Renal pelvis (tissue), 4 donors: Measurements from ENCODE around the gene SECTM1. TPM values are rescaled to one million over a fixed set of nuclear protein-coding genes. Genes with fewer than 3 reads are reported as not detected.

Source experiments
- DNase-seq: peaks from one replicate; pipeline ENCODE4 v3.0.0-alpha.2; 2013
- polyA plus RNA-seq, 3 donors: library from polyadenylated mRNA; unstranded; fragments of 120-200 nt; gene quantifications; one replicate each; pipeline ENCODE4 v1.2.1, GENCODE V29; 2013; ENCODE audit not compliant: insufficient read length in 3 of 3

The SECTM1 gene
- polyA plus RNA-seq, 3 donors = 1.6 to 1.8 (median 1.7) TPM

GRCh38 chr17:82330322-82331239 lies 3.0 kb downstream of the SECTM1 start:
- DNase-seq = no peak

- no peak for DNase-seq
Observed at GRCh38 chr17:82329683-82330321, 3.8 kb downstream of the SECTM1 start.

- no peak for DNase-seq
Observed at GRCh38 chr17:82328994-82329507, 4.5 kb downstream of the SECTM1 start.

- no peak for DNase-seq
Observed at GRCh38 chr17:82328141-82328993, 5.2 kb downstream of the SECTM1 start.

- no peak for DNase-seq
Observed at GRCh38 chr17:82327757-82328140, 5.8 kb downstream of the SECTM1 start.

- DNase-seq = no peak
Observed at GRCh38 chr17:82327289-82327688, 6.3 kb downstream of the SECTM1 start.

GRCh38 chr17:82325286-82326180 lies 8.0 kb downstream of the SECTM1 start:
- DNase-seq = no peak

- DNase-seq = no peak
Observed at GRCh38 chr17:82324566-82325285, 8.8 kb downstream of the SECTM1 start.

GRCh38 chr17:82323514-82324234 lies 9.9 kb downstream of the SECTM1 start:
- no peak for DNase-seq

GRCh38 chr17:82322526-82323453 lies 10.8 kb downstream of the SECTM1 start:
- no peak for DNase-seq

GRCh38 chr17:82321947-82322466 lies 11.6 kb downstream of the SECTM1 start:
- no peak for DNase-seq

GRCh38 chr17:82320956-82321927 lies 12.3 kb downstream of the SECTM1 start:
- no peak for DNase-seq

GRCh38 chr17:82320140-82320840 lies 13.3 kb downstream of the SECTM1 start:
- no peak for DNase-seq

GRCh38 chr17:82319619-82320062 lies 13.9 kb downstream of the SECTM1 start:
- no peak for DNase-seq

GRCh38 chr17:82318772-82319606 lies 14.6 kb downstream of the SECTM1 start:
- DNase-seq = no peak
